Right lobe of liver (tissue), 6 donors: ENCODE results near the gene MTCP1. TPM values are rescaled to one million over a fixed set of nuclear protein-coding genes. Genes with fewer than 3 reads are reported as not detected.

Source experiments
- ATAC-seq, 4 donors: fragments of 200-7000 bp; cut with Tn5 transposase; one replicate each; pipeline ENCODE4 v1.9.1; 2020; ENCODE audit warnings: mild to moderate bottlenecking in 4 of 4, moderate library complexity in 4 of 4
- DNase-seq, 3 donors: peaks; one replicate each; pipeline ENCODE4 v3.0.0-alpha.2; 2020
- H3K27ac ChIP-seq, 3 donors: fragments of 200-600 bp; one replicate each; pipeline ENCODE4 v1.8.0; 2022
- H3K27me3 ChIP-seq, 2 donors: fragments of 200-600 bp; one replicate each; pipeline ENCODE4 v1.8.0; 2022
- H3K36me3 ChIP-seq, 4 donors: fragments of 200-600 bp; sonication (generic) in 1 of 4; one replicate each; pipeline versions ENCODE4 v1.5.1 to v1.8.0; 2017 to 2022; ENCODE audit warnings: control low read depth in 1 of 4
- H3K4me1 ChIP-seq, 4 donors: fragments of 200-600 bp; sonication (generic) in 1 of 4; one replicate each; pipeline versions ENCODE4 v1.5.1 to v1.8.0; 2017 to 2022; ENCODE audit warnings: control low read depth in 1 of 4
- H3K4me3 ChIP-seq, 3 donors: fragments of 200-600 bp; one replicate each; pipeline ENCODE4 v1.8.0; 2022
- H3K9me3 ChIP-seq, 4 donors: fragments of 200-600 bp; sonication (generic) in 1 of 4; one replicate each; pipeline versions ENCODE4 v1.5.1 to v1.8.0; 2017 to 2022; ENCODE audit warnings: control low read depth in 1 of 4
- POLR2A ChIP-seq: fragments of 450-650 bp; IDR thresholded peaks from one replicate; pipeline ENCODE4 v1.6.1; 2017; ENCODE audit warnings: antibody characterized with exemption, mild to moderate bottlenecking
- WGBS: methylation state at CpG from one replicate; pipeline ENCODE4 v1.1.6; 2018; ENCODE audit warnings: low coverage, low lambda C conversion rate; ENCODE audit not compliant: insufficient coverage; ENCODE audit errors: missing lambda C conversion rate; 5-methylcytosine and 5-hydroxymethylcytosine counted together
- intact Hi-C, 2 donors: fragments of 100-400 bp; cut with DNase I; formaldehyde crosslinking; loops; one replicate each; pipeline versions ENCODE4 v1.11.2 to v1.14.1; 2022
- total RNA-seq, 6 experiments: library from RNA; depleted of rRNA in 2 of 6; stranded (reverse); fragments of >200 nt in 2 of 6; fragmentation: NEBNext Ultra II Directional in 3 of 6; extraction: Animal tissue kit (Norgen Biotek cat#: 25700) in 3 of 6; gene quantifications; one replicate each; pipeline versions ENCODE4 v1.1.0 to v1.2.4, GENCODE V29; 2016 to 2023
- TF ChIP-seq, protein P1 (sequence below), 4 donors: fragments of 200-600 bp in 3 of 4; fragments of 450-650 bp in 1 of 4; IDR thresholded peaks; one replicate each; pipeline versions ENCODE4 v1.5.1 to v1.8.0; 2016 to 2022; ENCODE audit warnings: antibody characterized with exemption in 4 of 4, mild to moderate bottlenecking in 2 of 4
- donor health status: DM: no; HTN: yes; CAD: no.
- donor health status: DM: no; HTN: no; CAD: no.
- donor health status: DM: no; HTN: no; CAD: no.
- donor health status: DM: no; HTN: yes; CAD: no.
- donor health status: DM: no; HTN: yes; CAD: no.

Gene MTCP1
- total RNA-seq, 6 experiments from 2014 or later: 0.98 to 26.8 (median 16.6) TPM

DNA sequence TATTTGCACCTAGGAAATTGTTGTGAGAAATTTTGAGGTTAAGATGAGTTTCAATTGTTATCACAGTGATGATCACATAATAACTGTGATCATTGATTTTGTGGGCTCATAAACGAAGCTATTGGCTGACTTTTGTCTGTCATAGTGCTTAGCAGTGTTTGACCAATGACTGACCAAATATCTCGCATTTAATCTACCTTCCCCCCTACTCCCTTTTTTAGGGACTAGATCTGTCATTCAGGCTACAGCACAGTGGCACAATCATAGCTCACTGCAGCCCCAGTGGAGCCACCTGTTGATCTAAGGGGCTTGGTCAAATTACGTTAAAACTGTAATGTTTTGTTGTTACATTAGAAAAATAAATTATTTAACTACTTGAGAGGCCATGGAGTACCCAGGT, 42.8 kb downstream of the MTCP1 start:
- no peaks in the 10 kb centered on the region for H3K36me3 ChIP-seq
- H3K4me1 ChIP-seq: no peaks in the 10 kb centered on the region
- ATAC-seq (peak in 1 of 4 donors; percentile 2), DNase-seq (no peak)
- no peaks in the 10 kb centered on the region for H3K27me3 ChIP-seq
- intact Hi-C loops: no loop called here
- TF ChIP-seq, protein P1, sequence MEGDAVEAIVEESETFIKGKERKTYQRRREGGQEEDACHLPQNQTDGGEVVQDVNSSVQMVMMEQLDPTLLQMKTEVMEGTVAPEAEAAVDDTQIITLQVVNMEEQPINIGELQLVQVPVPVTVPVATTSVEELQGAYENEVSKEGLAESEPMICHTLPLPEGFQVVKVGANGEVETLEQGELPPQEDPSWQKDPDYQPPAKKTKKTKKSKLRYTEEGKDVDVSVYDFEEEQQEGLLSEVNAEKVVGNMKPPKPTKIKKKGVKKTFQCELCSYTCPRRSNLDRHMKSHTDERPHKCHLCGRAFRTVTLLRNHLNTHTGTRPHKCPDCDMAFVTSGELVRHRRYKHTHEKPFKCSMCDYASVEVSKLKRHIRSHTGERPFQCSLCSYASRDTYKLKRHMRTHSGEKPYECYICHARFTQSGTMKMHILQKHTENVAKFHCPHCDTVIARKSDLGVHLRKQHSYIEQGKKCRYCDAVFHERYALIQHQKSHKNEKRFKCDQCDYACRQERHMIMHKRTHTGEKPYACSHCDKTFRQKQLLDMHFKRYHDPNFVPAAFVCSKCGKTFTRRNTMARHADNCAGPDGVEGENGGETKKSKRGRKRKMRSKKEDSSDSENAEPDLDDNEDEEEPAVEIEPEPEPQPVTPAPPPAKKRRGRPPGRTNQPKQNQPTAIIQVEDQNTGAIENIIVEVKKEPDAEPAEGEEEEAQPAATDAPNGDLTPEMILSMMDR (IDR thresholded peaks at IDR 0.05): no peak
- TF ChIP-seq POLR2A: no peak
- peak overlapping the region; percentile 93 to 97 (median 97) for H3K27ac ChIP-seq
- WGBS: 23% methylated on average over 3 of the region's 3 CpGs
- no peaks in the 10 kb centered on the region for H3K9me3 ChIP-seq
- peak overlapping the region; percentile 56 to 62 (median 58) for H3K4me3 ChIP-seq

DNA sequence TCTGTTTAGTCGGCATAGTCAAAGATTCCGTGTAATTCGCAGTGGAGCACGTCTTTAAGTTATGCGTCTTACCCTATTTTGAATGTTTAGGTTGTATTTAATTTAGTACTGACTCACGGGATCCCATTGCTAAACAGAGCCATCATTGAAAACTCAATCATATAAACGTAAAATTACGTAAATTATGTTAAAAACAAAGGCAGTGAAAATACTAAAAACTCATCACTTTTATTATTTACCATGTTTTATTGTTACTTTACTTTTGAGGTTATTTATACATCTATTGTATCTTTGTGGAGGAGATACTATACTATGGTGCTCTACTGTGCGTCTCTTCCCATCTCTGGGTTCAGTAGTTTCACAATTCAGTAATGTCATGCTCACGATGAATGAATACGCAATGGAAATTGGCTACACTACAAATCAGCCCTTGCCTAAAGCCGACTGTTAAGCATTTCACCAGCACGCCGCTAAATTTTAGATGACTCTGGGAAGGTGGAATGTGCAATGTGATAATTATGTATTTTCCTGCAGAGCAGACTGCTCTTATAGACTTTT, 43.3 kb downstream of the MTCP1 start:
- H3K27me3 ChIP-seq: no peaks in the 10 kb centered on the region
- WGBS: 19% methylated on average over 14 of the region's 14 CpGs
- peak; percentile 84 for TF ChIP-seq POLR2A
- TF ChIP-seq, protein P1 (IDR thresholded peaks at IDR 0.05): peak in 1 of 4 donors; percentile 6
- peak overlapping the region; percentile 56 to 62 (median 58) for H3K4me3 ChIP-seq
- ATAC-seq: peak; percentile 31 to 48 (median 36)
- H3K27ac ChIP-seq: peak overlapping the region; percentile 93 to 97 (median 97)
- no peaks in the 10 kb centered on the region for H3K9me3 ChIP-seq
- intact Hi-C loops: no loop called here
- H3K36me3 ChIP-seq: no peaks in the 10 kb centered on the region
- DNase-seq: no peak
- H3K4me1 ChIP-seq: no peaks in the 10 kb centered on the region

DNA sequence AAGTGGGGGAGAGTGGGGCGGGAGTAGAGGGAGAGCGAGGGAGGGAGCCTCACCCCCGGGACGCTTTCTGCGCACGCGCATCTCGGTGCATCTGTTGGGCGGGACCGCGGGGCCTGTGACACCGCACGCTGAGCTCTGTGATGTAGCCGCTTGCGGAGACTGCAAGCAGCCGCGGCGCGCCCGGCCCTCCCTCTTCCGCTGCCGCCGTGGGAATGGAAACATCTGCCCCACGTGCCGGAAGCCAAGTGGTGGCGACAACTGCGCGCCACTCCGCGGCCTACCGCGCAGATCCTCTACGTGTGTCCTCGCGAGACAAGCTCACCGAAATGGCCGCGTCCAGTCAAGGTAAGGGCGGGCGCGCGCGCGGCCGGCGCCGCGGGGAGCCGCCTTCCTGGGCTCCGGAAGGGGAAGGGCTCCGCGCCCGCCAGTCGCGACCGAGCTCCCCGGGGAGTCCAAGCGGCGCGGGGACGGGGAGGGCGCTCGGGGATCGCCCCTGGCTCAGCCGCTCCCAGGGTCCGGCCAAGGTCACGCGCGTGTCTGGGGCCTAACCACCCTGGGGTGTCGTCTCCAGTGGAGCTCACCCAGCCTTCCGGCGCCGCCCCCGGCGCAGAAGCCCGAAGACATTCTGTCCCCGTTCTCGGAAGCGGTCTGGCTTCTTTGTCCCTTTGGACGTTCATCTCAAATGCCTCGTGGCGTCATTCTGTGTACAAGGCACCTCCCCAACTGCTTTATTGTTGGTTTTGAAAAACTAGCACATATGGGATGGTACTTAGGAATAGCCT, 44.0 kb downstream of the MTCP1 start, which contains the start of gene FUNDC2:
Gene FUNDC2, plus strand, starts transcription at position 118 of the 782 bp plus-strand sequence. Its CDS starts 95 bp downstream, at position 213.
- 19% methylated on average over 11 of the region's 82 CpGs for WGBS
- no peaks in the 10 kb centered on the region for H3K4me1 ChIP-seq
- peak; percentile 94 to 96 (median 96) for DNase-seq
- intact Hi-C loops: no loop called here
- H3K4me3 ChIP-seq: peak within 1 kb of the TSS; percentile 56 to 62 (median 58)
- H3K9me3 ChIP-seq: no peaks in the 10 kb centered on the region
- no peaks in the 10 kb centered on the region for H3K36me3 ChIP-seq
- peak within 1 kb of the TSS; percentile 93 to 97 (median 97) for H3K27ac ChIP-seq
- H3K27me3 ChIP-seq: no peaks in the 10 kb centered on the region
- peak; percentile 85 to 94 (median 88) for ATAC-seq
- TF ChIP-seq, protein P1 (IDR thresholded peaks at IDR 0.05): no peak
- TF ChIP-seq POLR2A: peak; percentile 82

DNA sequence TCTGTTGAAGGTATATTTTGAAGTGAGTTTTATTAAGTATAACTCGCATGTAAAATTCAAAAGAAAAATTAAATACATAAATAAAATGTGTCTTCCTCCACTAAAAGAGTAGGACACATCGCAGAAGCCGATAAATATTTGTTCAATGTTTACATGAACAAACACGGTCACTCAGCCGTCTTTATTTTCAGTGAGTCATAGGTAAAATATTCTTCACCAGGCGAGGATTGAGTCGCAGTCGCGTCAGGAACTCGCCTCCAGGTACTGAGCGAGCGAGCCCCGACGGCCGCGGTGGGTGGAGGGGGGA, 44.6 kb downstream of the MTCP1 start:
- DNase-seq: no peak
- Histone ChIP-seq H3K27me3 (no peaks in the 10 kb centered on the region), H3K36me3 (no peaks in the 10 kb centered on the region), H3K27ac (peak overlapping the region; percentile 93 to 97 (median 97)), H3K9me3 (no peaks in the 10 kb centered on the region), H3K4me1 (no peaks in the 10 kb centered on the region), H3K4me3 (peak overlapping the region; percentile 22 to 58 (median 56))
- intact Hi-C loops: no loop called here
- TF ChIP-seq POLR2A: no peak
- TF ChIP-seq, protein P1 (IDR thresholded peaks at IDR 0.05): no peak
- ATAC-seq: no peak
- WGBS: 18% methylated on average over 15 of the region's 16 CpGs
